SK-N-SH (cell line): ENCODE measurements around the gene SLC2A1. TPM values are rescaled to one million over a fixed set of nuclear protein-coding genes. Genes with fewer than 3 reads are reported as not detected.

ENCODE experiments used
- CTCF ChIA-PET: fragments of 300-600, 350-600 bp; formaldehyde crosslinking; extraction: SDS; loops from one replicate; lab custom pipeline; 2021; lab: Yijun Ruan, JAX
- POLR2A ChIA-PET: fragments of 350-600 bp; sonication (Branson Sonifier 250); formaldehyde crosslinking; extraction: SDS; loops from one replicate; lab custom pipeline; 2020; ENCODE audit warnings: antibody characterized with exemption, inconsistent platforms; lab: Yijun Ruan, JAX
- DNase-seq: peaks from one replicate; pipeline ENCODE4 v3.0.0; 2012
- H2AFZ ChIP-seq: fragments of 200-600 bp; sonication (generic); 2 replicates; pipeline ENCODE4 v1.8.1; 2016; ENCODE audit warnings: antibody characterized with exemption, mild to moderate bottlenecking, low read depth
- H3F3A ChIP-seq: fragments of 200-600 bp; sonication (generic); replicated peaks from 2 replicates; pipeline ENCODE3; 2016; ENCODE audit warnings: antibody characterized with exemption, mild to moderate bottlenecking; ENCODE audit not compliant: insufficient read depth
- H3K27ac ChIP-seq, 2 experiments: fragments of 200-500 bp in 1 of 2; fragments of 200-600 bp in 1 of 2; sonication (Bioruptor generic) in 1 of 2; sonication (generic), shearing (Covaris generic) in 1 of 2; 2 replicates each; pipeline versions ENCODE4 v1.5.1 to v1.6.1; 2014 to 2016; ENCODE audit warnings: low read depth in 2 of 2, inconsistent platforms in 1 of 2, low read length in 1 of 2, mild to moderate bottlenecking in 1 of 2, mixed read lengths in 1 of 2
- H3K27me3 ChIP-seq: fragments of 200-600 bp; sonication (generic), shearing (Covaris generic); 2 replicates; pipeline ENCODE4 v1.6.1; 2016; ENCODE audit warnings: mixed run types; ENCODE audit not compliant: insufficient read depth
- H3K36me3 ChIP-seq, 2 experiments: fragments of 200-500 bp in 1 of 2; fragments of 200-600 bp in 1 of 2; sonication (Bioruptor generic) in 1 of 2; sonication (generic) in 1 of 2; replicated peaks in 1 of 2; 2 replicates each; pipeline versions ENCODE3 to v1.5.1; 2014 to 2016; ENCODE audit warnings: low read length in 1 of 2, mild to moderate bottlenecking in 1 of 2; ENCODE audit not compliant: insufficient read depth in 2 of 2, control insufficient read depth in 1 of 2
- H3K4me1 ChIP-seq, 2 experiments: fragments of 200-500 bp in 1 of 2; fragments of 200-600 bp in 1 of 2; sonication (Bioruptor generic) in 1 of 2; sonication (generic), shearing (Covaris generic) in 1 of 2; 2 replicates each; pipeline versions ENCODE4 v1.5.1 to v1.6.1; 2014 to 2016; ENCODE audit warnings: low read depth in 1 of 2, low read length in 1 of 2, mixed run types in 1 of 2; ENCODE audit not compliant: insufficient read depth in 2 of 2, control insufficient read depth in 1 of 2
- H3K4me2 ChIP-seq: fragments of 200-600 bp; sonication (generic), shearing (Covaris generic); 2 replicates; pipeline ENCODE4 v1.6.1; 2017; ENCODE audit warnings: mixed run types
- H3K4me3 ChIP-seq, 2 experiments: fragments of 200-500 bp in 1 of 2; fragments of 200-600 bp in 1 of 2; sonication (Bioruptor generic) in 1 of 2; sonication (generic), shearing (Covaris generic) in 1 of 2; 2 replicates each; pipeline versions ENCODE4 v1.5.1 to v1.8.1; 2014 to 2016; ENCODE audit warnings: low read depth in 2 of 2, inconsistent platforms in 1 of 2, low read length in 1 of 2, mild to moderate bottlenecking in 1 of 2, mixed read lengths in 1 of 2, moderate library complexity in 1 of 2
- H3K79me2 ChIP-seq: fragments of 200-600 bp; sonication (generic); 2 replicates; pipeline ENCODE4 v1.8.1; 2017; ENCODE audit warnings: mild to moderate bottlenecking; ENCODE audit not compliant: insufficient read depth
- H3K9ac ChIP-seq: fragments of 200-600 bp; sonication (generic); 2 replicates; pipeline ENCODE4 v1.6.1; 2017; ENCODE audit warnings: mixed run types
- H3K9me2 ChIP-seq: fragments of 200-600 bp; sonication (generic); 2 replicates; pipeline ENCODE4 v1.6.1; 2017; ENCODE audit warnings: mixed run types
- H3K9me3 ChIP-seq: fragments of 200-600 bp; sonication (generic); 2 replicates; pipeline ENCODE4 v1.6.1; 2017; ENCODE audit warnings: mixed run types, mild to moderate bottlenecking, moderate library complexity
- H4K20me1 ChIP-seq: fragments of 200-600 bp; sonication (generic); 2 replicates; pipeline ENCODE4 v1.6.1; 2017; ENCODE audit warnings: mild to moderate bottlenecking, mixed run types; ENCODE audit not compliant: insufficient read depth
- EP300 ChIP-seq, 2 experiments: IDR thresholded peaks; 2 replicates each; pipeline versions ENCODE4 v1.4.0 to v1.6.1; 2012; ENCODE audit warnings: borderline replicate concordance in 1 of 2, low read depth in 1 of 2, low read length in 1 of 2
- FOXJ3 ChIP-seq: sonication (generic); formaldehyde crosslinking; IDR thresholded peaks from 2 replicates; pipeline ENCODE4 v1.5.1; 2020; ENCODE audit warnings: mild to moderate bottlenecking, missing genetic modification reagents
- GATA2 ChIP-seq: sonication (generic); formaldehyde crosslinking; IDR thresholded peaks from 2 replicates; pipeline ENCODE4 v1.5.0; 2020; ENCODE audit warnings: mild to moderate bottlenecking, missing genetic modification reagents
- MEF2A ChIP-seq: IDR thresholded peaks from 2 replicates; pipeline ENCODE4 v1.4.0; 2012; ENCODE audit warnings: low read depth, borderline replicate concordance
- NFIC ChIP-seq: IDR thresholded peaks from 2 replicates; pipeline ENCODE4 v1.4.0; 2012; ENCODE audit warnings: borderline replicate concordance
- NRF1 ChIP-seq: IDR thresholded peaks from 2 replicates; pipeline ENCODE4 v1.6.1; 2012; ENCODE audit warnings: low read depth, mild to moderate bottlenecking, low read length
- RCOR1 ChIP-seq: fragments of 150-350 bp; IDR thresholded peaks from 2 replicates; pipeline ENCODE4 v1.6.1; 2017; ENCODE audit warnings: antibody characterized with exemption, low read length
- REST ChIP-seq: IDR thresholded peaks from 2 replicates; pipeline ENCODE4 v1.6.1; 2012; ENCODE audit warnings: mild to moderate bottlenecking, low read depth, low read length, moderate library complexity
- RXRA ChIP-seq: IDR thresholded peaks from 2 replicates; pipeline ENCODE4 v1.4.0; 2012; ENCODE audit warnings: low read depth, mild to moderate bottlenecking, borderline replicate concordance
- YY1 ChIP-seq: IDR thresholded peaks from 2 replicates; pipeline ENCODE4 v1.4.0; 2012; ENCODE audit warnings: low read depth, mild to moderate bottlenecking
- WGBS: methylation state at CpG from one replicate; pipeline ENCODE4 v1.1.6; 2017; ENCODE audit warnings: low lambda C conversion rate; 5-methylcytosine and 5-hydroxymethylcytosine counted together
- polyA plus RNA-seq, 3 experiments: library from polyadenylated mRNA; depleted of rRNA; stranded (reverse); fragments of >200 nt; gene quantifications; 2 replicates each; pipeline ENCODE4 v1.2.3, GENCODE V29; 2012
- TF ChIP-seq, protein P1 (sequence below): fragments of 150-350 bp; IDR thresholded peaks from 2 replicates; pipeline ENCODE4 v1.6.1; 2017; ENCODE audit warnings: antibody characterized with exemption, low read length, low read depth, borderline replicate concordance

The SLC2A1 gene
- polyA plus RNA-seq, 1 of the 3 experiments (the other 2 are of a cell fraction) = 63.8 TPM

GRCh38 chr1:42915456-42915855 lies 43.2 kb downstream of the SLC2A1 start (continued):
- no peak for TF ChIP-seq RCOR1
- no peak for TF ChIP-seq YY1

DNA sequence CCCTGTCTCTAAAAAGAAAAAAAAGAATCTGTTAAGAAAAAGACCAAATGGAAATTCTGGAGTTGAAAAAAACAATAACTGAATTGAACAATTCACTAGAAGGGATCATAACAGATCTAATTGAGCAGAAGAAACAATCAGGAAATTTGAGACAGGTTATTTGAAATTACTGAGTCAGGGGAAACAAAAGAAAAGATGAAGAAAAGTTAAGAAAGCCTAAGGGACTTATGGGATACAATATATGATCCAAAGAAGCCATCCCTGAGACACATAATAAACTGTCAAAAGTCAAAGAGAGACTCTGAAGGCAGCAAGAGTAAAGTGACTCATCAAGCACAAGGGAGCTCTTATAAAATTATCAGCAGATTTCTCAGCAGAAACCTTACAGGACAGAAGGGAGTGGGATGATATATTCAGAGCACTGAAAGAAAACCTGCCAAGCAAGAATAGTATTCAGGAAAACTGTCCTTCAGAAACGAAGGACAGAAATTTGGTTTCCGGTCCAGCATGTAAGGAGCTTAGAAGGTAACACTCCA lies 44.5 kb downstream of the SLC2A1 start:
- TF ChIP-seq EP300 (IDR thresholded peaks at IDR 0.05; ENCODE audit: borderline replicate concordance in 1 of 2, low read depth in 1 of 2, low read length in 1 of 2) = no peak
- TF ChIP-seq NFIC = no peak
- no peak for TF ChIP-seq GATA2
- TF ChIP-seq, protein P1, sequence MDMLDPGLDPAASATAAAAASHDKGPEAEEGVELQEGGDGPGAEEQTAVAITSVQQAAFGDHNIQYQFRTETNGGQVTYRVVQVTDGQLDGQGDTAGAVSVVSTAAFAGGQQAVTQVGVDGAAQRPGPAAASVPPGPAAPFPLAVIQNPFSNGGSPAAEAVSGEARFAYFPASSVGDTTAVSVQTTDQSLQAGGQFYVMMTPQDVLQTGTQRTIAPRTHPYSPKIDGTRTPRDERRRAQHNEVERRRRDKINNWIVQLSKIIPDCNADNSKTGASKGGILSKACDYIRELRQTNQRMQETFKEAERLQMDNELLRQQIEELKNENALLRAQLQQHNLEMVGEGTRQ = no peak
- TF ChIP-seq MEF2A = no peak
- no peak for TF ChIP-seq REST
- no peak for TF ChIP-seq FOXJ3 (CRISPR knock-in tag)
- TF ChIP-seq RXRA = no peak
- no peak for TF ChIP-seq NRF1
- Histone ChIP-seq H4K20me1 (no peaks in the 10 kb centered on the region), H3K9me3 (no peaks in the 10 kb centered on the region), H3K4me1 (no peaks in the 10 kb centered on the region), H3K27ac (no peak overlapping the region), H3F3A (peaks cover 2% of the 10 kb centered on the region), H3K4me3 (no peak overlapping the region), H3K9me2 (no peaks in the 10 kb centered on the region), H3K79me2 (no peaks in the 10 kb centered on the region), H3K9ac (no peak overlapping the region), H3K27me3 (no peaks in the 10 kb centered on the region), H3K36me3 (no peaks in the 10 kb centered on the region), H2AFZ (no peak overlapping the region), H3K4me2 (no peak overlapping the region)
- POLR2A ChIA-PET = no interaction called here
- WGBS = 47% methylated on average over 2 of the region's 2 CpGs
- DNase-seq = no peak
- CTCF ChIA-PET = interaction anchor here (0.7 to 19.0 kb wide), 24 partner anchors 9 to 313 kb away, joined by 3 to 607 read pairs (median 4); partner anchors contain the start of gene SVBP
